Neutrophil (primary cell): ENCODE data around the gene APOB.

Source experiments
- H3K27ac ChIP-seq: fragments of 200-600 bp; sonication (generic); 2 replicates; pipeline ENCODE4 v1.5.1; 2016; ENCODE audit warnings: mild to moderate bottlenecking, moderate library complexity
- H3K27me3 ChIP-seq: fragments of 200-600 bp; sonication (generic); 2 replicates; pipeline ENCODE4 v1.6.0; 2016; ENCODE audit warnings: mild to moderate bottlenecking
- H3K36me3 ChIP-seq: fragments of 200-600 bp; sonication (generic); 2 replicates; pipeline ENCODE4 v1.5.1; 2017
- H3K4me1 ChIP-seq, 2 experiments: fragments of 200-600 bp in 1 of 2; sonication (generic) in 1 of 2; 1 replicate in 1 of 2; 2 replicates in 1 of 2; pipeline versions ENCODE4 v1.5.1 to v1.6.1; 2013 to 2016; ENCODE audit warnings: low read depth in 1 of 2, low read length in 1 of 2, mild to moderate bottlenecking in 1 of 2, moderate library complexity in 1 of 2; ENCODE audit not compliant: control insufficient read depth in 1 of 2, insufficient read depth in 1 of 2
- H3K4me3 ChIP-seq, 2 experiments: fragments of 200-600 bp in 1 of 2; sonication (generic) in 1 of 2; 1 replicate in 1 of 2; 2 replicates in 1 of 2; pipeline ENCODE4 v1.5.1; 2013 to 2016; ENCODE audit warnings: low read depth in 1 of 2, low read length in 1 of 2, mild to moderate bottlenecking in 1 of 2, moderate library complexity in 1 of 2
- H3K9me3 ChIP-seq: fragments of 200-600 bp; sonication (generic); 2 replicates; pipeline ENCODE4 v1.5.1; 2016
- CTCF ChIP-seq: fragments of 200-600 bp; sonication (generic); IDR thresholded peaks from 2 replicates; pipeline ENCODE4 v1.5.1; 2016; ENCODE audit warnings: antibody characterized with exemption

APOB gene

DNA sequence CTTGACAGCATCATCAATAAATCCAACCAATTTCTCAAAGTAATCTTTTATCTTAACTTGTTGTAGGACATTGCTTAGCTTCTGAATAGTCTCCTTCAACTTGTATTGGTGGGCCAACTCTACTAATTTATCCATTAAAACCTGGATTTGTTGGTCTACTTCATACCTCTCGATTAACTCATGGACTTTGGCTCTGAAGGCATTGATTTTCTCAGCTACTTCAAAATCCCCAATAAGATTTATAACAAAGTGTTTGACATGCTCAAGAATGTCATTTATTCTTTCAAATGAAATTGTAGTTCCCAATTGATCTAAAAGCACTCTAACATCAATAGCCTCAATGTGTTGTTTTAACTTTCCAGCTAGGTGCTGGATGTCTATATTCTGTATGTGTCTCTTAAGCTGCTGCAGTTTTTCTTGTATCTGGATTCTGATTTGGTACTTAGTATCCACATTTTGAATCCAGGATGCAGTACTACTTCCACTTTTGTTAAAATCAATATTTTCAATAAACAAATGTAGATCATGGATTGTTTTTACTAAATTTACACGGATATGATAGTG, 34.1 kb downstream of the APOB start:
- Histone ChIP-seq H3K9me3 (no peaks in the 10 kb centered on the region), H3K27ac (no peak overlapping the region), H3K4me1 (no peaks in the 10 kb centered on the region), H3K4me3 (no peak overlapping the region), H3K36me3 (no peaks in the 10 kb centered on the region), H3K27me3 (no peaks in the 10 kb centered on the region)
- no peak for TF ChIP-seq CTCF

GRCh38 chr2:21008790-21009661, 34.8 kb downstream of the APOB start:
- no peaks in the 10 kb centered on the region for H3K4me1 ChIP-seq
- no peaks in the 10 kb centered on the region for H3K9me3 ChIP-seq
- no peak overlapping the region for H3K27ac ChIP-seq
- no peak overlapping the region for H3K4me3 ChIP-seq
- no peaks in the 10 kb centered on the region for H3K27me3 ChIP-seq
- H3K36me3 ChIP-seq = no peaks in the 10 kb centered on the region
- no peak for TF ChIP-seq CTCF

GRCh38 chr2:21008014-21008789, 35.7 kb downstream of the APOB start:
- Histone ChIP-seq H3K27ac (no peak overlapping the region), H3K4me3 (no peak overlapping the region), H3K36me3 (no peaks in the 10 kb centered on the region), H3K4me1 (no peaks in the 10 kb centered on the region), H3K27me3 (no peaks in the 10 kb centered on the region), H3K9me3 (no peaks in the 10 kb centered on the region)
- TF ChIP-seq CTCF = no peak

DNA sequence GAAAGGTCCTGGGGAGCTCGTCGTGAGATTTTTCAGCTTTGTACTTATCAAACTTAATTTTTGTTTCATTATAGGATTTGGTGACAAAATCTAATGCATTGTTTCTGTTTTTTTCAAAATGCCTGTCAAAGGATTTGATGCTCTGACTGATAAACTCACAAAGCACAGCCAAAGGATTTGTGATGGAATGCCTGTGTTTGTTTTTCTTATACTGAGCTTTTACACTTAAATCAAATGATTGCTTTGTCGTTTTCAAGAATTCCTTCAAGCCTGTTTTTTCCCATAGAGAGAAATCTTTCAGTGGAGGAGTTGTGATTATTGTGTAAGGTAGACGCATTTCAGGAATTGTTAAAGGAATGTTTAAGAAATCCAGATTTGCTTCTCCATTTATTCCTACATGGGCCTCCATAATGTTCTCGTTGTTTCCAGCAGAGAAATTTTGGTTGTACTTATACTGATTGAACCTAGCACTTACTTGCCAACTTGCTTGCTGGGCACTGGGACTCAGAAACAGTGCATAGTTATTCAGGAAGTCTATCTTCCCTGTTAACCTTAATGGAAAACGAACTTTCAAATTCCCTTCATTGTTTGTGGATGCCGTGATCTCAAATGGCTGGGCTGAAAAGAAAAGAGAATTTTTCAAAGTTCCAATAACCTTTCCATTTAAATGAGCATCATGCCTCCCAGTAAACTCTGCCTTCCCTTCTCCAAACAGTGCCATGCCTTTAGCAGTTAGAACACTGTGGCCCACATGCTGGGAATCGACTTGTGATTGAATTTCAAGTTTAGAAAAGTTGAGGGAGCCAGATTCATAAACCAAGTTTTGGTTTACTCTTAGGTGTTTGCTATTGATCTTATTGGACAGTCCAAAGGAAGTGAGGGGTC, 36.5 kb downstream of the APOB start:
- Histone ChIP-seq H3K27me3 (no peaks in the 10 kb centered on the region), H3K4me1 (no peaks in the 10 kb centered on the region), H3K9me3 (no peaks in the 10 kb centered on the region), H3K4me3 (no peak overlapping the region), H3K36me3 (no peaks in the 10 kb centered on the region), H3K27ac (no peak overlapping the region)
- TF ChIP-seq CTCF = no peak
